Mesendoderm (in vitro differentiated cells): ENCODE measurements around the gene IFITM2.
"Not testable (repeated sequence)": the region's sequence is repeated elsewhere in the genome, so short reads cannot be mapped to it uniquely, and the experiment has no call there.

Experiments
- DNase-seq: peaks from one replicate; pipeline ENCODE4 v3.0.0; 2013
- H2AK5ac ChIP-seq: 2 replicates; pipeline ENCODE4 v1.6.1; 2013; ENCODE audit warnings: low read length, inconsistent platforms
- H2BK120ac ChIP-seq: 2 replicates; pipeline ENCODE4 v1.6.1; 2013; ENCODE audit warnings: low read depth, mild to moderate bottlenecking, low read length, moderate library complexity, mixed read lengths
- H2BK15ac ChIP-seq: replicated peaks from 2 replicates; pipeline ENCODE4 v1.6.1; 2013; ENCODE audit warnings: low read depth, mild to moderate bottlenecking, moderate library complexity
- H2BK5ac ChIP-seq: 2 replicates; pipeline ENCODE4 v1.6.1; 2013; ENCODE audit warnings: low read length, inconsistent platforms
- H3K18ac ChIP-seq: 2 replicates; pipeline ENCODE4 v1.6.1; 2013; ENCODE audit warnings: mild to moderate bottlenecking, low read length, mixed read lengths
- H3K23ac ChIP-seq: one replicate; pipeline ENCODE4 v1.6.1; 2013; ENCODE audit warnings: low read length
- H3K27ac ChIP-seq: 2 replicates; pipeline ENCODE4 v1.5.1; 2013; ENCODE audit warnings: low read depth, mild to moderate bottlenecking, inconsistent platforms, low read length, moderate library complexity
- H3K27me3 ChIP-seq: 2 replicates; pipeline ENCODE4 v1.6.1; 2013; ENCODE audit warnings: low read length, control low read depth, mild to moderate bottlenecking, inconsistent platforms; ENCODE audit not compliant: insufficient read depth, poor library complexity
- H3K36me3 ChIP-seq: 2 replicates; pipeline ENCODE4 v1.6.1; 2013; ENCODE audit warnings: low read length, inconsistent platforms; ENCODE audit not compliant: control insufficient read depth, insufficient read depth
- H3K4ac ChIP-seq: one replicate; pipeline ENCODE4 v1.6.1; 2013; ENCODE audit warnings: low read depth, mild to moderate bottlenecking, low read length, moderate library complexity
- H3K4me1 ChIP-seq: 2 replicates; pipeline ENCODE4 v1.6.1; 2013; ENCODE audit warnings: low read depth, low read length, inconsistent platforms; ENCODE audit not compliant: control insufficient read depth
- H3K4me2 ChIP-seq: 2 replicates; pipeline ENCODE4 v1.6.1; 2013; ENCODE audit warnings: low read length
- H3K4me3 ChIP-seq: 2 replicates; pipeline ENCODE4 v1.5.1; 2013; ENCODE audit warnings: mild to moderate bottlenecking, low read length
- H3K56ac ChIP-seq: one replicate; pipeline ENCODE4 v1.6.1; 2013; ENCODE audit warnings: low read length
- H3K79me1 ChIP-seq: 2 replicates; pipeline ENCODE4 v1.6.1; 2013; ENCODE audit warnings: low read length, inconsistent platforms
- H3K79me2 ChIP-seq: 2 replicates; pipeline ENCODE4 v1.6.1; 2013; ENCODE audit warnings: mild to moderate bottlenecking, low read length; ENCODE audit not compliant: control insufficient read depth, insufficient read depth
- H3K9ac ChIP-seq: 2 replicates; pipeline ENCODE4 v1.6.1; 2013; ENCODE audit warnings: low read length, inconsistent platforms
- H4K5ac ChIP-seq: one replicate; pipeline ENCODE4 v1.6.1; 2013; ENCODE audit warnings: low read length
- H4K8ac ChIP-seq: one replicate; pipeline ENCODE4 v1.6.1; 2013; ENCODE audit warnings: low read depth, mild to moderate bottlenecking, control low read depth, low read length, moderate library complexity
- WGBS: extraction: QIAGEN DNeasy Blood & Tissue Kit; methylation state at CpG from one replicate; pipeline ENCODE4 v1.1.7; 2013; ENCODE audit warnings: low lambda C conversion rate, missing lambda C conversion rate; ENCODE audit not compliant: insufficient coverage; ENCODE audit errors: extremely low coverage; 5-methylcytosine and 5-hydroxymethylcytosine counted together

IFITM2 gene

GRCh38 chr11:319888-320273 lies 12.3 kb downstream of the IFITM2 start:
- not testable (repeated sequence) for H3K36me3 ChIP-seq, H3K4me1 ChIP-seq, H3K27me3 ChIP-seq, H3K18ac ChIP-seq, DNase-seq, H3K27ac ChIP-seq, H3K4me3 ChIP-seq, H4K5ac ChIP-seq, H2AK5ac ChIP-seq, H3K79me1 ChIP-seq, H2BK120ac ChIP-seq, H4K8ac ChIP-seq, H3K23ac ChIP-seq, H2BK15ac ChIP-seq, H3K4ac ChIP-seq, H3K4me2 ChIP-seq, H2BK5ac ChIP-seq
- WGBS: no CpG with 5 or more reads among the region's 10 CpGs
- peak overlapping the region; percentile 60 for H3K9ac ChIP-seq
- H3K56ac ChIP-seq: peak overlapping the region; percentile 71
- peaks cover 19% of the 10 kb centered on the region for H3K79me2 ChIP-seq

GRCh38 chr11:324156-324555 lies 16.5 kb downstream of the IFITM2 start:
- peaks cover 5% of the 10 kb centered on the region for H3K4me1 ChIP-seq
- H2BK15ac ChIP-seq: no peak overlapping the region
- peak overlapping the region; percentile 71 for H3K4ac ChIP-seq
- H3K36me3 ChIP-seq: no peaks in the 10 kb centered on the region
- H3K18ac ChIP-seq: peak overlapping the region; percentile 40
- no peaks in the 10 kb centered on the region for H3K27me3 ChIP-seq
- no peak overlapping the region for H3K4me3 ChIP-seq
- H3K9ac ChIP-seq: no peak overlapping the region
- DNase-seq: no peak
- H4K8ac ChIP-seq: no peak overlapping the region
- peaks cover 2% of the 10 kb centered on the region for H3K79me1 ChIP-seq
- H2BK5ac ChIP-seq: no peak overlapping the region
- H4K5ac ChIP-seq: no peak overlapping the region
- no peak overlapping the region for H3K27ac ChIP-seq
- peak overlapping the region; percentile 53 for H3K56ac ChIP-seq
- no peak overlapping the region for H3K4me2 ChIP-seq
- H2BK120ac ChIP-seq: peak overlapping the region; percentile 35
- H3K23ac ChIP-seq: no peak overlapping the region
- WGBS: no CpG with 5 or more reads among the region's 11 CpGs
- peaks cover 4% of the 10 kb centered on the region for H3K79me2 ChIP-seq
- H2AK5ac ChIP-seq: no peak overlapping the region

GRCh38 chr11:324593-325517 lies 17.2 kb downstream of the IFITM2 start:
- not testable (repeated sequence) for H3K27ac ChIP-seq, H3K4ac ChIP-seq, H3K4me1 ChIP-seq, H3K4me2 ChIP-seq, H3K36me3 ChIP-seq, H3K27me3 ChIP-seq, H4K5ac ChIP-seq, H2BK15ac ChIP-seq, H3K79me2 ChIP-seq, DNase-seq, H3K4me3 ChIP-seq, H3K79me1 ChIP-seq, H2BK5ac ChIP-seq, H2AK5ac ChIP-seq, H3K56ac ChIP-seq, H3K23ac ChIP-seq, H4K8ac ChIP-seq, H3K9ac ChIP-seq
- Histone ChIP-seq H2BK120ac (peak overlapping the region; percentile 35), H3K18ac (peak overlapping the region; percentile 44)
- WGBS: no CpG with 5 or more reads among the region's 34 CpGs

- Histone ChIP-seq H3K36me3 (no peaks in the 10 kb centered on the region), H2BK120ac (peak overlapping the region; percentile 2), H3K23ac (no peak overlapping the region), H3K4me2 (no peak overlapping the region), H3K27ac (no peak overlapping the region), H2BK15ac (no peak overlapping the region), H3K79me1 (no peaks in the 10 kb centered on the region), H3K4me3 (no peak overlapping the region), H3K4ac (peak overlapping the region; percentile 81), H3K56ac (peak overlapping the region; percentile 76), H3K79me2 (no peaks in the 10 kb centered on the region), H3K4me1 (peaks cover 5% of the 10 kb centered on the region), H3K27me3 (no peaks in the 10 kb centered on the region), H2BK5ac (peak overlapping the region; percentile 13), H4K5ac (no peak overlapping the region), H4K8ac (no peak overlapping the region), H2AK5ac (peak overlapping the region; percentile 92), H3K9ac (no peak overlapping the region), H3K18ac (peak overlapping the region; percentile 65)
- WGBS: no CpG with 5 or more reads among the region's 30 CpGs
- no peak for DNase-seq
These were observed 18.4 kb downstream of the IFITM2 start for GRCh38 chr11:325796-326591.

DNA sequence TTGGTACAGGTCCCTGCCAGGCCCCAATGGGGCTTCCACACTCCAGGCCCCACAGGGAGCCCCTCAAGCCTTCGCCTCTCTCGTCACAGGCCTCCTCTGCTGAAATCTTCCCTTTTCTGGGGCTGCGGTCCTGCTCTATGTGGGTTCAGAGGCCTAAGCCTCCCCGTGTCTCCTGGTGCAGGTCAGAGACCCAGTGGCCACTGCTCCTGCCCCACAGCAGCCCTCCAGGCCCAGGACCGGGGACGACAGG lies 18.9 kb downstream of the IFITM2 start:
- peak overlapping the region; percentile 2 for H2BK120ac ChIP-seq
- no peak overlapping the region for H4K8ac ChIP-seq
- peak overlapping the region; percentile 13 for H2BK5ac ChIP-seq
- H3K18ac ChIP-seq: peak overlapping the region; percentile 65
- no peak overlapping the region for H3K4me3 ChIP-seq
- no peak overlapping the region for H4K5ac ChIP-seq
- no peaks in the 10 kb centered on the region for H3K79me1 ChIP-seq
- no peak overlapping the region for H3K23ac ChIP-seq
- DNase-seq: no peak
- H3K4me2 ChIP-seq: no peak overlapping the region
- no CpG with 5 or more reads among the region's 6 CpGs for WGBS
- H3K4me1 ChIP-seq: peaks cover 5% of the 10 kb centered on the region
- peak overlapping the region; percentile 81 for H3K4ac ChIP-seq
- H2BK15ac ChIP-seq: no peak overlapping the region
- no peak overlapping the region for H3K9ac ChIP-seq
- peak overlapping the region; percentile 76 for H3K56ac ChIP-seq
- no peaks in the 10 kb centered on the region for H3K27me3 ChIP-seq
- no peak overlapping the region for H3K27ac ChIP-seq
- H3K79me2 ChIP-seq: no peaks in the 10 kb centered on the region
- no peaks in the 10 kb centered on the region for H3K36me3 ChIP-seq
- H2AK5ac ChIP-seq: no peak overlapping the region
